Heart right ventricle (tissue), 16 donors: ENCODE results near the gene GALNT13. TPM values are rescaled to one million over a fixed set of nuclear protein-coding genes. Genes with fewer than 3 reads are reported as not detected.

Source experiments
- ATAC-seq, 8 donors: fragments of 200-7000 bp; cut with Tn5 transposase; one replicate each; pipeline ENCODE4 v1.9.1; 2020; ENCODE audit warnings: mild to moderate bottlenecking in 8 of 8, moderate library complexity in 8 of 8, moderate number of reproducible peaks in 1 of 8
- DNase-seq, 2 donors: peaks; one replicate each; pipeline ENCODE4 v3.0.0-alpha.2; 2020
- H3K27ac ChIP-seq, 10 donors: fragments of 200-600 bp; sonication (generic) in 2 of 10; one replicate each; pipeline versions ENCODE4 v1.5.0 to v1.8.0; 2020 to 2022; ENCODE audit warnings: mild to moderate bottlenecking in 3 of 10
- H3K27me3 ChIP-seq, 7 donors: fragments of 200-600 bp; one replicate each; pipeline ENCODE4 v1.8.0; 2021 to 2022; ENCODE audit warnings: mild to moderate bottlenecking in 2 of 7
- H3K36me3 ChIP-seq, 9 donors: fragments of 200-600 bp; sonication (generic) in 1 of 9; one replicate each; pipeline versions ENCODE4 v1.5.0 to v1.8.0; 2020 to 2022; ENCODE audit warnings: mild to moderate bottlenecking in 2 of 9
- H3K4me1 ChIP-seq, 9 donors: fragments of 200-600 bp; sonication (generic) in 1 of 9; one replicate each; pipeline versions ENCODE4 v1.5.0 to v1.8.0; 2020 to 2022; ENCODE audit warnings: mild to moderate bottlenecking in 4 of 9
- H3K4me3 ChIP-seq, 10 donors: fragments of 200-600 bp; sonication (generic) in 2 of 10; one replicate each; pipeline versions ENCODE4 v1.5.0 to v1.8.0; 2020 to 2022; ENCODE audit warnings: mild to moderate bottlenecking in 7 of 10, moderate library complexity in 2 of 10
- H3K9me3 ChIP-seq, 11 donors: fragments of 200-600 bp in 10 of 11; sonication (generic) in 2 of 11; one replicate each; pipeline versions ENCODE4 v1.5.0 to v1.8.0; 2013 to 2022; ENCODE audit warnings: mild to moderate bottlenecking in 2 of 11, control low read depth in 1 of 11, moderate library complexity in 1 of 11
- WGBS, 2 donors: extraction: QIAGEN DNeasy Blood & Tissue Kit; methylation state at CpG; one replicate each; pipeline ENCODE4 v1.1.7; 2013; ENCODE audit warnings: inconsistent platforms in 1 of 2; 5-methylcytosine and 5-hydroxymethylcytosine counted together
- intact Hi-C, 10 donors: fragments of 100-400 bp; cut with DNase I; formaldehyde crosslinking; loops; one replicate each; pipeline versions ENCODE4 v1.11.1 to v1.14.2; 2022
- polyA plus RNA-seq, 2 donors: library from polyadenylated mRNA; stranded (reverse); fragments of 200-250 nt; gene quantifications; one replicate each; pipeline ENCODE4 v1.2.3, GENCODE V29; 2013
- total RNA-seq, 10 donors: library from RNA; stranded (reverse); fragmentation: NEBNext Ultra II Directional in 3 of 10; extraction: Animal tissue kit (Norgen Biotek cat#: 25700) in 3 of 10; gene quantifications; one replicate each; pipeline versions ENCODE4 v1.2.1 to v1.2.4, GENCODE V29; 2021 to 2023
- TF ChIP-seq, protein P1 (sequence below), 9 donors: fragments of 200-600 bp; sonication (generic) in 2 of 9; IDR thresholded peaks; one replicate each; pipeline versions ENCODE4 v1.5.0 to v1.8.0; 2021 to 2022; ENCODE audit warnings: antibody characterized with exemption in 9 of 9, mild to moderate bottlenecking in 5 of 9, moderate library complexity in 1 of 9
- donor health status: Arrhythmogenic right ventricular cardiomyopathy.
- donor health status: ischemic (EF 13 %, LVEDD 7.1; RV severe dilation, severe dysfunction).
- donor health status: healthy with polysubstance abuse.
- donor health status: DM: no; HTN: yes; CAD: no.
- donor health status: DM: no; HTN: no; CAD: no.
- donor health status: ischemic (EF 25% LVEDD 6.9; RV normal size, moderate dysfunction).
- donor health status: ischemic (EF 25% LVEDD 5.7; RV mildly dilated, moderate dysfunction).
- donor health status: healthy.
- donor health status: DM: yes; HTN: yes; CAD: no.
- donor health status: Ischemic cardiomyopathy.
- donor health status: ischemic (EF 35%, LVEDD 5.7; RV mildly dilated, moderate dysfunction).
- donor health status: nonischemic (EF 11% LVEDD 7.7; RV severe dilation, severe dysfunction).
- donor health status: DM: yes; HTN: yes; CAD: no.
- donor health status: PGD.
- donor health status: ischemic (EF 29% LVEDD 5.4; RV normal size, mild dysfunction).
- donor health status: nonischemic (EF 23%, LVEDD 6.1; RV moderate dilation, normal function).

GALNT13 gene
- total and polyA plus RNA-seq, 12 donors = 0.01 to 0.30 (median 0.05) TPM; not detected in 9

DNA sequence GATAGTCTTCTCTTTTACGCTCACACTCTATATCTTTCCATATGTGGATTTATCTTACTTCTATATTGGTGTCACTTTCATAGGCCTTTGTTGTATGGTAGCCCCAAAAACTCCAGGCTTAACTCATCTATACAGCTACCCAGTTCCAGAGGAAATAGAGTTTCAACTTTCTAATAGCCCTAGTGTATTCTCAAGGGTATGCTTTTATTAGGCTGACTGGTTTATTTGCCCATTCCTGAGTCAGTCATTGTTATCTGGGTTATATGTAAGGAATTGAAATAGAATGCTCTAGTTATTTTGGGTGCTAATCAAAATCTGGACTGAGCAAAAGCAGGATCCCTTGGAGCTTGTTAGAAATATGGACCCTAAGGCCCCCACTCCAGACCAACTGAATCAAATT lies 519.3 kb downstream of the GALNT13 start:
- H3K9me3 ChIP-seq = peaks cover 0 to 13% (median 0%) of the 10 kb centered on the region in 11 donors
- H3K4me3 ChIP-seq = no peak overlapping the region
- 90 to 92% methylated on average over 1 of the region's 1 CpG for WGBS, 2 donors
- DNase-seq (no peak), ATAC-seq (no peak)
- no peak overlapping the region for H3K27ac ChIP-seq
- H3K4me1 ChIP-seq = no peaks in the 10 kb centered on the region
- intact Hi-C loops = no loop called here
- TF ChIP-seq, protein P1, sequence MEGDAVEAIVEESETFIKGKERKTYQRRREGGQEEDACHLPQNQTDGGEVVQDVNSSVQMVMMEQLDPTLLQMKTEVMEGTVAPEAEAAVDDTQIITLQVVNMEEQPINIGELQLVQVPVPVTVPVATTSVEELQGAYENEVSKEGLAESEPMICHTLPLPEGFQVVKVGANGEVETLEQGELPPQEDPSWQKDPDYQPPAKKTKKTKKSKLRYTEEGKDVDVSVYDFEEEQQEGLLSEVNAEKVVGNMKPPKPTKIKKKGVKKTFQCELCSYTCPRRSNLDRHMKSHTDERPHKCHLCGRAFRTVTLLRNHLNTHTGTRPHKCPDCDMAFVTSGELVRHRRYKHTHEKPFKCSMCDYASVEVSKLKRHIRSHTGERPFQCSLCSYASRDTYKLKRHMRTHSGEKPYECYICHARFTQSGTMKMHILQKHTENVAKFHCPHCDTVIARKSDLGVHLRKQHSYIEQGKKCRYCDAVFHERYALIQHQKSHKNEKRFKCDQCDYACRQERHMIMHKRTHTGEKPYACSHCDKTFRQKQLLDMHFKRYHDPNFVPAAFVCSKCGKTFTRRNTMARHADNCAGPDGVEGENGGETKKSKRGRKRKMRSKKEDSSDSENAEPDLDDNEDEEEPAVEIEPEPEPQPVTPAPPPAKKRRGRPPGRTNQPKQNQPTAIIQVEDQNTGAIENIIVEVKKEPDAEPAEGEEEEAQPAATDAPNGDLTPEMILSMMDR (IDR thresholded peaks at IDR 0.05) = no peak
- no peaks in the 10 kb centered on the region for H3K36me3 ChIP-seq
- H3K27me3 ChIP-seq = no peaks in the 10 kb centered on the region

- Histone ChIP-seq H3K36me3 (no peaks in the 10 kb centered on the region), H3K27me3 (no peaks in the 10 kb centered on the region), H3K4me1 (no peaks in the 10 kb centered on the region), H3K9me3 (peaks cover 0 to 13% (median 0%) of the 10 kb centered on the region in 11 donors), H3K27ac (no peak overlapping the region), H3K4me3 (no peak overlapping the region)
- 64 to 66% methylated on average over 1 of the region's 1 CpG for WGBS, 2 donors
- no peak for ATAC-seq
- DNase-seq = no peak
- intact Hi-C loops = no loop called here
- TF ChIP-seq, protein P1 (IDR thresholded peaks at IDR 0.05) = no peak
Measured at GRCh38 chr2:154392256-154392655, 520.5 kb downstream of the GALNT13 start.

GRCh38 chr2:154394600-154394999 lies 522.9 kb downstream of the GALNT13 start:
- Histone ChIP-seq H3K4me3 (no peak overlapping the region), H3K36me3 (no peaks in the 10 kb centered on the region), H3K4me1 (no peaks in the 10 kb centered on the region), H3K27ac (no peak overlapping the region), H3K27me3 (no peaks in the 10 kb centered on the region), H3K9me3 (peaks cover 0 to 10% (median 0%) of the 10 kb centered on the region in 11 donors)
- 90 to 91% methylated on average over 3 of the region's 3 CpGs for WGBS, 2 donors
- ATAC-seq = no peak
- intact Hi-C loops = no loop called here
- DNase-seq = no peak
- TF ChIP-seq, protein P1 (IDR thresholded peaks at IDR 0.05) = no peak

- H3K4me1 ChIP-seq = no peaks in the 10 kb centered on the region
- H3K36me3 ChIP-seq = no peaks in the 10 kb centered on the region
- no peak overlapping the region for H3K27ac ChIP-seq
- DNase-seq (no peak), ATAC-seq (no peak)
- H3K4me3 ChIP-seq = no peak overlapping the region
- H3K9me3 ChIP-seq = no peaks in the 10 kb centered on the region
- intact Hi-C loops = no loop called here
- H3K27me3 ChIP-seq = no peaks in the 10 kb centered on the region
- TF ChIP-seq, protein P1 (IDR thresholded peaks at IDR 0.05) = no peak
- 37 to 46% methylated on average over 4 of the region's 4 CpGs for WGBS, 2 donors
Measured at GRCh38 chr2:154400563-154401290, 529.0 kb downstream of the GALNT13 start.
